Brain microvascular endothelial cell (primary cell): ENCODE data around the gene SNPH.

Experiments used
- DNase-seq: peaks from one replicate; pipeline ENCODE4 v3.0.0-alpha.2; 2020
- H3K27ac ChIP-seq: fragments of 250-450 bp; sonication (Bioruptor Pico); 2 replicates; pipeline ENCODE4 v1.5.1; 2020; ENCODE audit warnings: mild to moderate bottlenecking, moderate library complexity
- H3K27me3 ChIP-seq: fragments of 250-450 bp; sonication (Bioruptor Pico); replicated peaks from 2 replicates; pipeline ENCODE4 v1.5.1; 2020; ENCODE audit warnings: mild to moderate bottlenecking
- H3K36me3 ChIP-seq: fragments of 250-450 bp; sonication (Bioruptor Pico); replicated peaks from 2 replicates; pipeline ENCODE4 v1.5.1; 2020; ENCODE audit warnings: mild to moderate bottlenecking
- H3K4me3 ChIP-seq: 2 replicates; pipeline ENCODE4 v1.5.1; 2011; ENCODE audit warnings: low read depth, mild to moderate bottlenecking, control low read depth, low read length, moderate library complexity
- in situ Hi-C: cut with HindIII; loops from 2 replicates; pipeline ENCODE4 v1.10.0; 2017; ENCODE audit warnings: low sequenced_read_pairs, low pct_ligation_motif_present
- TF ChIP-seq, protein P1 (sequence below): IDR thresholded peaks from 2 replicates; pipeline ENCODE4 v1.5.1; 2011; ENCODE audit warnings: low read depth, mild to moderate bottlenecking, moderate library complexity, low read length, control low read depth, inconsistent platforms; ENCODE audit errors: missing control alignments

The SNPH gene

GRCh38 chr20:1326031-1326930, 60.2 kb downstream of the SNPH start:
- TF ChIP-seq, protein P1, sequence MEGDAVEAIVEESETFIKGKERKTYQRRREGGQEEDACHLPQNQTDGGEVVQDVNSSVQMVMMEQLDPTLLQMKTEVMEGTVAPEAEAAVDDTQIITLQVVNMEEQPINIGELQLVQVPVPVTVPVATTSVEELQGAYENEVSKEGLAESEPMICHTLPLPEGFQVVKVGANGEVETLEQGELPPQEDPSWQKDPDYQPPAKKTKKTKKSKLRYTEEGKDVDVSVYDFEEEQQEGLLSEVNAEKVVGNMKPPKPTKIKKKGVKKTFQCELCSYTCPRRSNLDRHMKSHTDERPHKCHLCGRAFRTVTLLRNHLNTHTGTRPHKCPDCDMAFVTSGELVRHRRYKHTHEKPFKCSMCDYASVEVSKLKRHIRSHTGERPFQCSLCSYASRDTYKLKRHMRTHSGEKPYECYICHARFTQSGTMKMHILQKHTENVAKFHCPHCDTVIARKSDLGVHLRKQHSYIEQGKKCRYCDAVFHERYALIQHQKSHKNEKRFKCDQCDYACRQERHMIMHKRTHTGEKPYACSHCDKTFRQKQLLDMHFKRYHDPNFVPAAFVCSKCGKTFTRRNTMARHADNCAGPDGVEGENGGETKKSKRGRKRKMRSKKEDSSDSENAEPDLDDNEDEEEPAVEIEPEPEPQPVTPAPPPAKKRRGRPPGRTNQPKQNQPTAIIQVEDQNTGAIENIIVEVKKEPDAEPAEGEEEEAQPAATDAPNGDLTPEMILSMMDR, result no peak
- Histone ChIP-seq H3K36me3 (no peaks in the 10 kb centered on the region), H3K27me3 (no peaks in the 10 kb centered on the region), H3K4me3 (peak overlapping the region; percentile 75), H3K27ac (peak overlapping the region; percentile 100)
- in situ Hi-C loops, result no loop called here
- no peak for DNase-seq

GRCh38 chr20:1327241-1327653, 61.2 kb downstream of the SNPH start:
- Histone ChIP-seq H3K27me3 (no peaks in the 10 kb centered on the region), H3K27ac (peak overlapping the region; percentile 100), H3K4me3 (peak overlapping the region; percentile 3), H3K36me3 (no peaks in the 10 kb centered on the region)
- in situ Hi-C loops, result no loop called here
- peak; percentile 64 for DNase-seq
- TF ChIP-seq, protein P1, result no peak

GRCh38 chr20:1327827-1328679, 62.0 kb downstream of the SNPH start:
- Histone ChIP-seq H3K27me3 (no peaks in the 10 kb centered on the region), H3K4me3 (no peak overlapping the region), H3K27ac (peak overlapping the region; percentile 100), H3K36me3 (peaks cover 3% of the 10 kb centered on the region)
- no peak for DNase-seq
- TF ChIP-seq, protein P1, result no peak
- in situ Hi-C loops, result no loop called here

DNA sequence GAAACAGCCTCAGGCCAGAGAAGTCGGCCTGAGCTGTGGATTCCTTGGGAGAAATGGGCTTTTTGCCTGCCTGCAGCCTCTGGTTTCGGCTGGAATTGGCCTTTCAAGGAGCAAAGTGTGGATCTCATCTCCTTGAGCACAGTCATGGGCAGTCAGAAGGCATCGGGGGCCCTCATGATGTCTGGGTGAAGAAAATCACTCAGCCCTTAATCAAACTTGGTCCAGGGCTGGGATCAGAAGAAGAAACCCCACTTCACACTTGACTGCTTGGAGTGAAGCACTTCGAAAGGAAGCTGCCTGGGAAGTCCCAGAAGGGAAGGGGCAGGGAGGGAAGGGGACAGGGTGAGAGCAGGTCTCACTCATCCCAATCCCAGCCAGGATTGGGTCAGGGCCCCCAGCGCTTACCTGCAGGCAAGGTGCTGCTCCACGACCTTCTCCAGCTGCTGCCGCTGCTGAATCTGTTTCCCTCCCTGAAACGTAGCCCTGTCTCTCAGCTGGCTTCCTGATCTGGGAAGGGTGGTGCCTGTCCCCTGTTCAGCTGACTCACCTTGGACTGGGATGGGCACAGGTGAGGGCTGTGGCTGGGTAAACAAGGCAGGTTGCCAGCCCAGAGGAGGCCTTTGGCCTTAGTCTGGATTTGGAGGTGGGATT, 62.7 kb downstream of the SNPH start, which contains the start of gene SDCBP2:
TSS of gene SDCBP2 (minus strand) at position 460 of the 651 bp plus-strand sequence. CDS start 8,723 bp downstream, outside the sequence.
- TF ChIP-seq, protein P1, result no peak
- Histone ChIP-seq H3K36me3 (peaks cover 5% of the 10 kb centered on the region), H3K27me3 (no peaks in the 10 kb centered on the region), H3K27ac (no peak within 1 kb of the TSS), H3K4me3 (no peak within 1 kb of the TSS)
- no peak for DNase-seq
- in situ Hi-C loops, result no loop called here

- Histone ChIP-seq H3K4me3 (no peak overlapping the region), H3K27ac (no peak overlapping the region), H3K27me3 (no peaks in the 10 kb centered on the region), H3K36me3 (peaks cover 5% of the 10 kb centered on the region)
- in situ Hi-C loops, result no loop called here
- DNase-seq, result no peak
- TF ChIP-seq, protein P1, result no peak
Measured at GRCh38 chr20:1330075-1330830, 64.2 kb downstream of the SNPH start.
